GM12801 (cell line): ENCODE results near the gene POU1F1.

Experiments
- CTCF ChIP-seq: IDR thresholded peaks from one replicate; pipeline ENCODE4 v1.5.1; 2011; ENCODE audit warnings: control low read depth; ENCODE audit not compliant: insufficient read length; ENCODE audit errors: extremely low read depth

The POU1F1 gene

GRCh38 chr3:87248831-87249230 is 27.6 kb downstream of the POU1F1 start:
- TF ChIP-seq CTCF, result no peak

- no peak for TF ChIP-seq CTCF
These were observed 29.0 kb downstream of the POU1F1 start for GRCh38 chr3:87247430-87247773.

- no peak for TF ChIP-seq CTCF
These were observed 29.5 kb downstream of the POU1F1 start for GRCh38 chr3:87246662-87247429.

DNA sequence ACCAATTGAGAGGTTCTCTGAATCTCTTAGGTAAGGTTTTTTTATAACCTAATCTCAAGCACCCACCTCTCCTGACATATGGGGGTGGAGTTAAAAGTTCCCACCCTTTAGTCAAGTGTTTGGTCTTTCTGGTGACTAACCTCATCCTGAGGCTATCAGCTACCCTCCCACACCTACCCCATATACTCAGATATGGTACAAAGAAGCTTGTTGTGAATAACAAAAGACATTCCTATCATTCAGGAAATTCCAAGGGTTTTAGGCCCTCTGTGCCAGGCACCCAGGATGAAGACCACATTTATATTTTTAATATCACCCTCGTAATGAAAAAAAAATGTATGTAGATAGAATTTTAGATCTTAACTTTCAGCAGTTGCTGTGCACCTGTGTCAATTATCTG is 40.3 kb downstream of the POU1F1 start:
- TF ChIP-seq CTCF, result no peak

DNA sequence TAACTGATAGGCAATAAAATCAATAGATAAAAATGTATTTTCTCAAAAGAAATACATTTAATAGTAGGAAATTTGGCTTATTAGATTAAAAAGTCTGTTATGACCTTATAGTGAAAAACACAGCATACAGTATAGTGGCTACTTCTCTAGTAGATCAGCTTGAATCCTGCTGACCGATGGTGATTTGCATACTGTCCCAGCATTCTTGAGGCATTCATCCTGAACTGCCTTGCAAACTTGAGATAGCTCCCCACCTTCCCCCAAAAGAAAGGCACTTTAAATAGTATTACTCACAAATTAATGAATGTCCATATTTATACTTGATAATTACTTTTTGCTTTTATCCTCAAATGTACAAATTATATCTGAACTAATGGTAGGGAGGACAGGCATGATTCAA is 42.6 kb downstream of the POU1F1 start:
- no peak for TF ChIP-seq CTCF

DNA sequence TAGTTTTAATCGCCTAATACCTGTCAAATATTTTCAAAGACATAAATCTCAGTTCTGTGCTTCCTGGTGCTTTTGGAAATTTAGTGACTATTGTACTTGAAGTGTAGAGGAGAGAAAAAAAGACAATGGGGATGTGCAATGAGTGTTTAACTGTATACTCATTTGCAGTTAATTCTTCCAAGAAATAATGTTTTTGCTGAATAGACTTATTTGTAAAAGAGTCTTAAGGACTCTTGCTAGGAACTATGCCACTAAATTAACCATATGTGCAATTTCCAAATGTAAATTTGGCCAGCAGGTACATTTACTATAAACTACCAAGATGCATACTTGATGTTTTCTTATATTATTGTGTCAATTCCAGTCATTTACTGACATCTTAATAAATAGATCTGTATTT is 47.3 kb downstream of the POU1F1 start:
- no peak for TF ChIP-seq CTCF

- TF ChIP-seq CTCF, result no peak
These were observed 48.1 kb downstream of the POU1F1 start for GRCh38 chr3:87228316-87228715.
